Liver (tissue), 3 donors: ENCODE results near the gene FKBP5.

Experiments
- ATF3 ChIP-seq: IDR thresholded peaks from 2 replicates; pipeline ENCODE4 v1.6.1; 2016; ENCODE audit warnings: antibody characterized with exemption
- CTCF ChIP-seq: fragments of 150-350 bp; IDR thresholded peaks from 2 replicates; pipeline ENCODE4 v1.5.1; 2017; ENCODE audit warnings: improper control_type of control experiment, low read depth, low read length; ENCODE audit not compliant: missing input control
- MAX ChIP-seq: IDR thresholded peaks from 2 replicates; pipeline ENCODE4 v1.6.1; 2016; ENCODE audit warnings: antibody characterized with exemption
- TAF1 ChIP-seq: conservative IDR thresholded peaks from 2 replicates; pipeline ENCODE4 v1.6.1; 2016; ENCODE audit warnings: antibody characterized with exemption, mild to moderate bottlenecking
- ZBTB33 ChIP-seq: IDR thresholded peaks from 2 replicates; pipeline ENCODE4 v1.6.1; 2016; ENCODE audit warnings: antibody characterized with exemption
- donor health status: healthy.
- donor health status: healthy.

GRCh38 chr6:35534407-35535170 is 154.1 kb downstream of the FKBP5 start:
- TF ChIP-seq TAF1, result no peak
- no peak for TF ChIP-seq CTCF
- TF ChIP-seq ATF3, result no peak
- no peak for TF ChIP-seq ZBTB33
- no peak for TF ChIP-seq MAX
